Astrocyte of the cerebellum (primary cell): ENCODE data around the gene ADD1.

ENCODE experiments used
- DNase-seq: peaks from one replicate; pipeline ENCODE4 v3.0.0-alpha.2; 2011; ENCODE audit warnings: low read depth
- H3K4me3 ChIP-seq: 2 replicates; pipeline ENCODE4 v1.5.1; 2011; ENCODE audit warnings: mild to moderate bottlenecking, low read depth, low read length, moderate library complexity
- CTCF ChIP-seq: IDR thresholded peaks from 2 replicates; pipeline ENCODE4 v1.5.1; 2012; ENCODE audit warnings: low read length, low read depth, moderate library complexity, mild to moderate bottlenecking; ENCODE audit errors: missing control alignments
- in situ Hi-C: cut with HindIII; loops from 2 replicates; pipeline ENCODE4 v1.10.0; 2017; ENCODE audit warnings: low sequenced_read_pairs

The ADD1 gene

DNA sequence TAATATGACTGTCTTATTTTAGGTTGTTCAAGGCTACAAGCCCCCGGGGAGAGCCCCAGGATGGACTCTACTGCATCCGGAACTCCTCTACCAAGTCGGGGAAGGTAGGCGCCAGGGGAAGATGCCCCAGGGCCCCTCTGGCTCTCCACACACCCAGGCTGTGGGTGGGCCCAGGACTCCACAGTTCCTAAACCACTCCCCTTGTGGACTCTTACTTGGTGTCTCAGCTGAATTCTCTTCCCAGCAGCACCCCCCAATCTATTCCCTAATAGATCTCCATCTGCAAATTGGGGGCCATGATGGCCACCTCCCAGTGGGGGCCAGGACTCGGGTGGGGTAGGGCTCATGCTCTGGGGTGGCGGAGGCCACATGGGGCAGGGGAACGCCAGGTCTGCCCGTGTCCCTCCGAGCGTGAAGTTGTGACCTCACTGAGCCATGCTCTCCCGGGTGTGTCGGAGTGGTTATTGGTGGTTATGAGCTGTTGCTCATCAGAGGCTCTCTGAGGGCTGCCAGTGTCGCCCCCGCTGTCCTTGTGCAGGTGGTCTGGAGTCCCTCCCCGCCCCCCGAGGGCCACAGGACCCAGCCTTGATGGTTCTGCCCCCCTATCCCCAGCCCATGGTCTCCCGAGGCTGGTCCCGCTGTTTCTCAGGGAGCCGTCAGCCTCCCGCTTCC, 11.2 kb upstream of the ADD1 start:
- TF ChIP-seq CTCF: no peak
- no peak for DNase-seq
- H3K4me3 ChIP-seq: no peak overlapping the region
- in situ Hi-C loops: no loop called here

DNA sequence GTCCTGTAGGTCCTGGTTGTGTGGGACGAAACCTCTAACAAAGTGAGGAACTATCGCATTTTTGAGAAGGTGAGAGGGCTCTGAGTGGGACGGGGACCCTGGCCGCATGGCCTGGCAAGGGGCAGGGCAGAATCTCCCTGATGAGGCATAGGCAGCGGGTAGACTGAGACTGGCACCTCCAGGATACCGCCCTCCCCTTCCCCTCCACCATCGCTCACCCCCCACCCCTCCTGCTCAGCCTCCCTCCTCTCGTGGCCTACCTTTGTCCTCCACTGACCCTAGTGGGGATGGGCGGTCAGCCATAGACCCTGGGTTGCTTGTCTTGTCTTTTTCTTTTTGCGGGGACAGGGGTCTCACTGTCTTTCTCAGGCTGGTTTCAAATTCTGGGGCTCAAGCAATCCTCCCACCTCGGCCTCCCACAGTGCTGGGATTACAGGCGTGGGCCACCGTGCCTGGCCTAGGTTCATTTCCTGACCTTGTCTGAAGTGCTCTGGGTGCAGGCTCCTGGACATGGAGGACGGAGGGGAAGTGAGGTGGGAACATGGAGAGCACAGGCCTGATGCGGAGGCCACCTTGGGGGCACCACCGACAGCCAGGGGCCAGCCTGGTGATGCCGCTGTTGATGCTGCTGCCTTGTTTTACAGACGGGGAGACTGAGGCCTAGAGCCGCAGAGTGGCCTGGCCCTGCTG, 10.5 kb upstream of the ADD1 start:
- DNase-seq: no peak
- H3K4me3 ChIP-seq: no peak overlapping the region
- in situ Hi-C loops: no loop called here
- TF ChIP-seq CTCF: no peak

DNA sequence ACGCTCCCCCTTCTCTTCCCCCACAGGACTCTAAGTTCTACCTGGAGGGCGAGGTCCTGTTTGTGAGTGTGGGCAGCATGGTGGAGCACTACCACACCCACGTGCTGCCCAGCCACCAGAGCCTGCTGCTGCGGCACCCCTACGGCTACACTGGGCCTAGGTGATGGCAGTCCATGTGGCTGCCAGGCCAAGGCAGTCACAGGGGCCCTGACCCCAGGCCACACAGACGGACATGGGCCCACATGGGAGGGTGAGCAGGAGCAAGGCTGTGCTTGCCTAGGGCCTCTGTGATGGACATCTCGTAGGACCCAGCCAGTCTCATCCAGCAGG, 10.0 kb upstream of the ADD1 start:
- DNase-seq: no peak
- TF ChIP-seq CTCF: no peak
- in situ Hi-C loops: no loop called here
- no peak overlapping the region for H3K4me3 ChIP-seq

DNA sequence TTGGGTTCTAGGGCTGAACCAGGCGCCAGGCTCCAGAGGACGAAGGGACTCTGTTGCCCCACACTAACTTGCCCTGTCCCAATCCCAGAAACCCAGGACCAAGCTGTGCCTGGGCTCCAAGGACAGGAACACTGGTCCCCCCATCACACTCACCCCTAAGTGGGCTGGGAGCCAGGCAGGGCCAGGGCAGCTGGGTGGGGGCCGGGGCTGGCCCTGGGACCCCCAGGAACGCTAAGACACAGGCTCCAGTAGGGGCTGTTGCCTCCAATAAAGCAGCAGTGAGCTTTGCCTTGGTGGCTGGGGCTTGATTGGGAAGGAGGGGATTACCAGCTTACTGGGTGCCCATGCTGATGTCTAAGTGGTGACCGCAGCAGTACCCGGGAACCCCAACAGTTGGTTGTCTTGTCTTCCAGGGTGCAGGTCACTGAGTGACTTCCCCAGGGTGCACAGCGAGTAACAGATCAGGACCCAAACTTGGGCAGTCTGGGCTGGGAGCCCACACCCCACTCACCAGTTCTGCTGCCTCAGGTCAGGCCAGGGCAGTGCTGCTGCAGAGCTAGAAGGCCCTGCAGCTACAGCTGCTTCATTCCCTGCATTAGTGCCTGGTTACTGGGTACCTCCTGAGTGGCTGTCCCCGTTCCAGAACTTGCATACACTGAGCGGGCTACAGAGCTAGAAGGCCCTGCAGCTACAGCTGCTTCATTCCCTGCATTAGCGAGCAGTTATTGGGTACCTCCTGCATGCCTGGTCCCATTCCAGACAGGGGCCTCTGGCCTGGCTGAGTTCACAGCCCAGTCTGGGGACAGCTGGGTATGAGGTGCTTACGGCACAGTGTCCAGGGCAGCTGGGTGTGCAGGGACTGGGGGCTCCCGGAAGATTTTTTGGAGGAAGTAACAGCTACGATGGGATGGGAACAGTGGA, 9.4 kb upstream of the ADD1 start:
- in situ Hi-C loops: no loop called here
- H3K4me3 ChIP-seq: no peak overlapping the region
- DNase-seq: no peak
- TF ChIP-seq CTCF: no peak

DNA sequence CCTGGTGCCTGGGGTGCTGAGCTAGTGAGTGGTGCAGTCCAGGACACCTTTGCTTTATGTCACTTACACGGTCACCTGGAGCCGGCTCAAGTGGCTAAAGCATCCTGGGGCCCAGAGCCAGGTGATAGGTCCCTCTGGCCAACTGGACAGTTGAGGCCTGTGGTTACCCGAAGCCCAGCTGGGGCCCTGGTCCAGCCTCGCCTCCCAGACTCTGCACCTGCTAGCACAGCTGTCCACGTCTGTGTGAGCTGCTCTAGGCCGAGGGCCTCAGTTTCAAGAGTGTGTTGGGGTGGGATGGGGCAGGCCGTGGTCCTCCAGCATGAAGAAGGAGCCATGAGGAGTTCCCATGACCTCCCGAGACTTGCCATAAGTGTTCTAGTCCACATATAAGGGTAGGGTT, 7.7 kb upstream of the ADD1 start:
- no peak overlapping the region for H3K4me3 ChIP-seq
- in situ Hi-C loops: no loop called here
- DNase-seq: no peak
- no peak for TF ChIP-seq CTCF

- no peak overlapping the region for H3K4me3 ChIP-seq
- DNase-seq: no peak
- in situ Hi-C loops: no loop called here
- no peak for TF ChIP-seq CTCF
Measured at GRCh38 chr4:2836391-2836859, 7.2 kb upstream of the ADD1 start.
